ENCODE data around the gene NHS. TPM values are rescaled to one million over a fixed set of nuclear protein-coding genes. Genes with fewer than 3 reads are reported as not detected.

The NHS gene
- total RNA-seq, 1 donor from 2014 or later: 8.6 TPM

GRCh38 chrX:17405225-17405969 is 30.4 kb downstream of the NHS start:
- Histone ChIP-seq H3K27me3 (ENCODE audit: control insufficient read depth, insufficient read depth, low read length) (no peaks in the 10 kb centered on the region), H3K4me3 (ENCODE audit: low read depth, low read length) (no peak overlapping the region), H3K36me3 (ENCODE audit: control insufficient read depth, insufficient read depth, low read length) (no peaks in the 10 kb centered on the region)
- DNase-seq (ENCODE audit: low read depth): peak; percentile 80
- TF ChIP-seq CTCF (IDR thresholded peaks at IDR 0.05; ENCODE audit: insufficient read depth, low read length, poor library complexity, severe bottlenecking): no peak

GRCh38 chrX:17409566-17410290 is 34.7 kb downstream of the NHS start:
- Histone ChIP-seq H3K36me3 (ENCODE audit: control insufficient read depth, insufficient read depth, low read length) (no peaks in the 10 kb centered on the region), H3K27me3 (ENCODE audit: control insufficient read depth, insufficient read depth, low read length) (no peaks in the 10 kb centered on the region), H3K4me3 (ENCODE audit: low read depth, low read length) (no peak overlapping the region)
- no peak for DNase-seq (ENCODE audit: low read depth)
- TF ChIP-seq CTCF (IDR thresholded peaks at IDR 0.05; ENCODE audit: insufficient read depth, low read length, poor library complexity, severe bottlenecking): no peak

- DNase-seq (ENCODE audit: low read depth): no peak
- Histone ChIP-seq H3K36me3 (ENCODE audit: control insufficient read depth, insufficient read depth, low read length) (no peaks in the 10 kb centered on the region), H3K27me3 (ENCODE audit: control insufficient read depth, insufficient read depth, low read length) (no peaks in the 10 kb centered on the region), H3K4me3 (ENCODE audit: low read depth, low read length) (no peak overlapping the region)
- TF ChIP-seq CTCF (IDR thresholded peaks at IDR 0.05; ENCODE audit: insufficient read depth, low read length, poor library complexity, severe bottlenecking): no peak
Observed at GRCh38 chrX:17410651-17411050, 35.7 kb downstream of the NHS start.

GRCh38 chrX:17411205-17411604 is 36.2 kb downstream of the NHS start:
- no peak for DNase-seq (ENCODE audit: low read depth)
- Histone ChIP-seq H3K4me3 (ENCODE audit: low read depth, low read length) (no peak overlapping the region), H3K27me3 (ENCODE audit: control insufficient read depth, insufficient read depth, low read length) (no peaks in the 10 kb centered on the region), H3K36me3 (ENCODE audit: control insufficient read depth, insufficient read depth, low read length) (no peaks in the 10 kb centered on the region)
- TF ChIP-seq CTCF (IDR thresholded peaks at IDR 0.05; ENCODE audit: insufficient read depth, low read length, poor library complexity, severe bottlenecking): no peak

GRCh38 chrX:17412692-17413091 is 37.7 kb downstream of the NHS start:
- no peaks in the 10 kb centered on the region for H3K36me3 ChIP-seq (ENCODE audit: control insufficient read depth, insufficient read depth, low read length)
- TF ChIP-seq CTCF (IDR thresholded peaks at IDR 0.05; ENCODE audit: insufficient read depth, low read length, poor library complexity, severe bottlenecking): no peak
- DNase-seq (ENCODE audit: low read depth): peak; percentile 51
- no peaks in the 10 kb centered on the region for H3K27me3 ChIP-seq (ENCODE audit: control insufficient read depth, insufficient read depth, low read length)
- H3K4me3 ChIP-seq (ENCODE audit: low read depth, low read length): no peak overlapping the region

Measured in kidney epithelial cell (primary cell).